GM23338 (cell line): ENCODE measurements around the gene TRIM27. TPM values are rescaled to one million over a fixed set of nuclear protein-coding genes. Genes with fewer than 3 reads are reported as not detected.
A peak's percentile ranks its signal among the peaks of the same experiment; 100 is the strongest.

Experiments used
- ATAC-seq: fragments of 200-7000 bp; cut with Tn5 transposase; 3 replicates; pipeline ENCODE4 v1.9.1; 2020
- DNase-seq: peaks from one replicate; pipeline ENCODE4 v3.0.0-alpha.2; 2015; ENCODE audit warnings: low spot score
- H2AFZ ChIP-seq: fragments of 200-600 bp; sonication (generic); 2 replicates; pipeline ENCODE4 v1.8.0; 2016; ENCODE audit warnings: antibody characterized with exemption, mild to moderate bottlenecking, moderate library complexity
- H3F3A ChIP-seq: fragments of 200-600 bp; sonication (generic); replicated peaks from 2 replicates; pipeline ENCODE4 v1.8.0; 2017; ENCODE audit warnings: antibody characterized with exemption, mixed run types, low read depth
- H3K27ac ChIP-seq: fragments of 200-600 bp; sonication (generic); 2 replicates; pipeline ENCODE4 v1.6.1; 2016; ENCODE audit warnings: low read depth
- H3K27me3 ChIP-seq: fragments of 200-600 bp; sonication (generic); 2 replicates; pipeline ENCODE4 v1.8.0; 2016; ENCODE audit warnings: mild to moderate bottlenecking, mixed run types, moderate library complexity; ENCODE audit not compliant: insufficient read depth
- H3K36me3 ChIP-seq: fragments of 200-600 bp; sonication (generic); 2 replicates; pipeline ENCODE4 v1.8.0; 2016; ENCODE audit warnings: mild to moderate bottlenecking; ENCODE audit not compliant: insufficient read depth
- H3K4me1 ChIP-seq: fragments of 200-600 bp; sonication (generic); 2 replicates; pipeline ENCODE4 v1.8.0; 2016; ENCODE audit warnings: mild to moderate bottlenecking, moderate library complexity; ENCODE audit not compliant: insufficient read depth
- H3K4me2 ChIP-seq: fragments of 200-600 bp; sonication (generic); 2 replicates; pipeline ENCODE4 v1.7.1; 2017; ENCODE audit warnings: mixed run types
- H3K4me3 ChIP-seq: fragments of 200-600 bp; sonication (generic); 2 replicates; pipeline ENCODE4 v1.6.1; 2016; ENCODE audit warnings: mixed run types
- H3K79me2 ChIP-seq: fragments of 200-600 bp; sonication (generic); replicated peaks from 2 replicates; pipeline ENCODE4 v1.8.0; 2017; ENCODE audit warnings: mild to moderate bottlenecking; ENCODE audit not compliant: insufficient read depth
- H3K9me2 ChIP-seq: fragments of 200-600 bp; sonication (generic); 2 replicates; pipeline ENCODE4 v1.8.0; 2017; ENCODE audit not compliant: insufficient read depth
- H4K20me1 ChIP-seq: fragments of 200-600 bp; sonication (generic); replicated peaks from 2 replicates; pipeline ENCODE4 v1.8.0; 2017; ENCODE audit warnings: mild to moderate bottlenecking; ENCODE audit not compliant: insufficient read depth
- H3K27ac Mint-ChIP-seq: 2 replicates; pipeline ENCODE4 v1.8.0; 2020; ENCODE audit warnings: inconsistent platforms, mild to moderate bottlenecking, moderate library complexity, mixed read lengths
- H3K27me3 Mint-ChIP-seq: 3 replicates; pipeline ENCODE4 v1.8.0; 2022; ENCODE audit warnings: low read depth, mild to moderate bottlenecking, moderate library complexity, mixed read lengths, inconsistent platforms; ENCODE audit not compliant: insufficient read depth, poor library complexity
- H3K36me3 Mint-ChIP-seq: 3 replicates; pipeline ENCODE4 v1.8.0; 2021; ENCODE audit warnings: low read depth, mild to moderate bottlenecking, inconsistent platforms, moderate library complexity, mixed read lengths
- H3K4me1 Mint-ChIP-seq: 3 replicates; pipeline ENCODE4 v1.8.0; 2020; ENCODE audit warnings: mild to moderate bottlenecking, inconsistent platforms, mixed read lengths
- H3K4me3 Mint-ChIP-seq: 3 replicates; pipeline ENCODE4 v1.8.0; 2021; ENCODE audit warnings: moderate library complexity, mild to moderate bottlenecking, inconsistent platforms, mixed read lengths
- H3K9me3 Mint-ChIP-seq: 3 replicates; pipeline ENCODE4 v1.8.0; 2020; ENCODE audit warnings: moderate library complexity, mild to moderate bottlenecking, inconsistent platforms, mixed read lengths
- CREB1 ChIP-seq: fragments of 250-450 bp; sonication (Bioruptor Pico); IDR thresholded peaks from 2 replicates; pipeline ENCODE4 v1.5.0; 2020; ENCODE audit warnings: low read depth, mild to moderate bottlenecking, moderate library complexity
- ETS1 ChIP-seq: IDR thresholded peaks from 2 replicates; pipeline ENCODE4 v1.6.1; 2016; ENCODE audit warnings: antibody characterized with exemption
- EZH2phosphoT487 ChIP-seq: fragments of 200-600 bp; sonication (generic); IDR thresholded peaks from one replicate; pipeline ENCODE4 v1.8.1; 2018; ENCODE audit warnings: antibody characterized with exemption; ENCODE audit not compliant: unreplicated experiment
- JUNB ChIP-seq: IDR thresholded peaks from one replicate; pipeline ENCODE4 v1.6.1; 2016; ENCODE audit warnings: antibody characterized with exemption; ENCODE audit not compliant: unreplicated experiment
- NANOG ChIP-seq: IDR thresholded peaks from 2 replicates; pipeline ENCODE4 v1.6.1; 2016; ENCODE audit warnings: antibody characterized with exemption, borderline replicate concordance
- STAT1 ChIP-seq: IDR thresholded peaks from one replicate; pipeline ENCODE4 v1.6.1; 2016; ENCODE audit warnings: antibody characterized with exemption; ENCODE audit not compliant: unreplicated experiment
- ZNF331 ChIP-seq: fragments of 250-450 bp; sonication (Bioruptor Pico); IDR thresholded peaks from 2 replicates; pipeline ENCODE4 v1.5.0; 2020; ENCODE audit warnings: low read depth, mild to moderate bottlenecking, moderate library complexity
- ZNF462 ChIP-seq: fragments of 250-450 bp; sonication (Bioruptor Pico); IDR thresholded peaks from 2 replicates; pipeline ENCODE4 v1.5.0; 2020; ENCODE audit warnings: mild to moderate bottlenecking, moderate library complexity
- polyA plus RNA-seq: library from polyadenylated mRNA; unstranded; fragments of >200 nt; fragmentation: Nextera tagmentation; extraction: Ambion mirVana; gene quantifications from 2 replicates; pipeline ENCODE4 v1.2.1, GENCODE V29; 2016
- total RNA-seq: library from RNA; depleted of rRNA; stranded (reverse); fragments of >200 nt; shearing (Covaris generic); gene quantifications from 2 replicates; pipeline ENCODE4 v1.2.3, GENCODE V29; 2014

Gene TRIM27
- total and polyA plus RNA-seq, 2 experiments from 2014 or later, result 43.1 to 127 TPM

- H3K27me3 Mint-ChIP-seq, result peaks cover 24% of the 10 kb centered on the region
- H3K27ac Mint-ChIP-seq, result peak overlapping the region; percentile 48; the same call in 1 of the 2 replicates
- Histone ChIP-seq H4K20me1 (no peaks in the 10 kb centered on the region), H2AFZ (peak overlapping the region; percentile 97), H3K4me3 (peak overlapping the region; percentile 97), H3K9me2 (no peaks in the 10 kb centered on the region), H3F3A (peaks cover 19% of the 10 kb centered on the region), H3K4me1 (peaks cover 27% of the 10 kb centered on the region), H3K27me3 (peaks cover 14% of the 10 kb centered on the region), H3K27ac (0 out of 2 replicates have a peak overlapping the region, but pooled peaks have one; percentile 43), H3K36me3 (no peaks in the 10 kb centered on the region), H3K4me2 (peak overlapping the region; percentile 85), H3K79me2 (no peaks in the 10 kb centered on the region)
- peaks cover 15% of the 10 kb centered on the region; the same call in 2 of the 3 replicates for H3K36me3 Mint-ChIP-seq
- H3K4me3 Mint-ChIP-seq, result peak overlapping the region; percentile 89
- DNase-seq (peak; percentile 75), ATAC-seq (peak; percentile 37)
- peaks cover 21% of the 10 kb centered on the region for H3K9me3 Mint-ChIP-seq
- H3K4me1 Mint-ChIP-seq, result peaks cover 21% of the 10 kb centered on the region
- TF ChIP-seq NANOG (no peak), ZNF462 (CRISPR knock-in tag) (no peak), ETS1 (no peak), JUNB (no peak), EZH2phosphoT487 (no peak), STAT1 (no peak), CREB1 (peak; percentile 39; the same call in 1 of the 2 replicates), ZNF331 (CRISPR knock-in tag) (no peak)
Observed at GRCh38 chr6:28863604-28864325, 60.0 kb downstream of the TRIM27 start.
